Spleen (tissue), 7 donors: ENCODE measurements around the gene OR6N2.

Experiments
- CTCF ChIP-seq, 11 experiments: fragments of 200-600 bp in 7 of 11; fragments of 450-650 bp in 4 of 11; sonication (generic) in 4 of 11; IDR thresholded peaks in 8 of 11; conservative IDR thresholded peaks in 3 of 11; 1 replicate in 7 of 11; 2 replicates in 4 of 11; pipeline versions ENCODE4 v1.4.0 to v1.8.0; 2016 to 2021; ENCODE audit warnings: antibody characterized with exemption in 11 of 11, inconsistent platforms in 4 of 11, mild to moderate bottlenecking in 1 of 11
- POLR2A ChIP-seq, 3 donors: fragments of 450-650 bp; IDR thresholded peaks; one replicate each; pipeline ENCODE4 v1.5.1; 2017; ENCODE audit warnings: antibody characterized with exemption in 3 of 3, mild to moderate bottlenecking in 1 of 3
- donor health status: DM: no; HTN: no; CAD: no; lungs with moderate emphysema.
- donor health status: DM: no; HTN: no; CAD: no.
- donor health status: DM: no; HTN: no; CAD: no.

GRCh38 chr1:158800526-158800925 lies 19.5 kb upstream of the OR6N2 start:
- TF ChIP-seq CTCF (IDR thresholded peaks at IDR 0.05 in 8 of 11, conservative IDR thresholded peaks at IDR 0.05 in 3 of 11) (no peak), POLR2A (IDR thresholded peaks at IDR 0.05) (no peak)
